Upper lobe of left lung (tissue), 4 donors: Measurements from ENCODE around the gene COL12A1.

Experiments
- EP300 ChIP-seq, 4 donors: sonication (generic); formaldehyde crosslinking; IDR thresholded peaks; one replicate each; pipeline ENCODE4 v1.5.1; 2017; ENCODE audit warnings: antibody characterized with exemption in 4 of 4, control low read depth in 2 of 4
- POLR2A ChIP-seq, 4 donors: fragments of 450-650 bp; IDR thresholded peaks; one replicate each; pipeline ENCODE4 v1.5.1; 2016 to 2017; ENCODE audit warnings: antibody characterized with exemption in 4 of 4, mild to moderate bottlenecking in 2 of 4
- TF ChIP-seq, protein P1 (sequence below), 6 experiments: fragments of 450-650 bp in 4 of 6; fragments of 200-600 bp in 2 of 6; sonication (generic) in 2 of 6; IDR thresholded peaks; one replicate each; pipeline ENCODE4 v1.5.1; 2016 to 2019; ENCODE audit warnings: antibody characterized with exemption in 6 of 6

DNA sequence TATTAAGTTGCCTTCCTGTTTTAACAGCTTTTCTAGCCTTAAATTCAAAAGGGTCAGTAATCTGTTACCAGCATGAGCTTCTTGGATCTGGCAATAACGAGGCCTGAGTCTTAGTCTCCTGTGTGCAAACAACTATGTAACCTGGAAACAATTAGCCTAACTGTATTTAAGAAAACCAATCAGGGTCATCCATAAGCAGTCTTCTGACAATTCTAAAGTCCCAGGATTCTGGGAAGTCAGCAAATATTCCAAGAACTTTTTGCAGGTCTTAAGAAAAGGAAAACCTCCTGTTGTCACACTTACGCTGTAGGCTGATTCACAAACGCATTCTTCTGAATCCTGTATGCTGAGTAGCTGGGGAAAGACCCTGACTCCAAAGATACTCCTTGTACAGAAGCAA lies 90.4 kb downstream of the COL12A1 start:
- TF ChIP-seq, protein P1, sequence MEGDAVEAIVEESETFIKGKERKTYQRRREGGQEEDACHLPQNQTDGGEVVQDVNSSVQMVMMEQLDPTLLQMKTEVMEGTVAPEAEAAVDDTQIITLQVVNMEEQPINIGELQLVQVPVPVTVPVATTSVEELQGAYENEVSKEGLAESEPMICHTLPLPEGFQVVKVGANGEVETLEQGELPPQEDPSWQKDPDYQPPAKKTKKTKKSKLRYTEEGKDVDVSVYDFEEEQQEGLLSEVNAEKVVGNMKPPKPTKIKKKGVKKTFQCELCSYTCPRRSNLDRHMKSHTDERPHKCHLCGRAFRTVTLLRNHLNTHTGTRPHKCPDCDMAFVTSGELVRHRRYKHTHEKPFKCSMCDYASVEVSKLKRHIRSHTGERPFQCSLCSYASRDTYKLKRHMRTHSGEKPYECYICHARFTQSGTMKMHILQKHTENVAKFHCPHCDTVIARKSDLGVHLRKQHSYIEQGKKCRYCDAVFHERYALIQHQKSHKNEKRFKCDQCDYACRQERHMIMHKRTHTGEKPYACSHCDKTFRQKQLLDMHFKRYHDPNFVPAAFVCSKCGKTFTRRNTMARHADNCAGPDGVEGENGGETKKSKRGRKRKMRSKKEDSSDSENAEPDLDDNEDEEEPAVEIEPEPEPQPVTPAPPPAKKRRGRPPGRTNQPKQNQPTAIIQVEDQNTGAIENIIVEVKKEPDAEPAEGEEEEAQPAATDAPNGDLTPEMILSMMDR (IDR thresholded peaks at IDR 0.05): no peak
- TF ChIP-seq POLR2A (IDR thresholded peaks at IDR 0.05) (no peak), EP300 (IDR thresholded peaks at IDR 0.05) (no peak)
